Adipocyte (in vitro differentiated cells): Measurements from ENCODE around the gene NHLH1.

Source experiments
- DNase-seq: peaks from one replicate; pipeline ENCODE4 v3.0.0-alpha.2; 2015; ENCODE audit warnings: low read depth
- H3K27me3 ChIP-seq: replicated peaks from 2 replicates; pipeline ENCODE4 v1.7.0; 2013; ENCODE audit warnings: mild to moderate bottlenecking, low read length, moderate library complexity; ENCODE audit not compliant: control insufficient read depth, insufficient read depth
- H3K36me3 ChIP-seq: 2 replicates; pipeline ENCODE4 v1.7.0; 2013; ENCODE audit warnings: low read length, mild to moderate bottlenecking, moderate library complexity; ENCODE audit not compliant: control insufficient read depth, insufficient read depth, severe bottlenecking
- H3K4me1 ChIP-seq: 2 replicates; pipeline ENCODE4 v1.7.0; 2013; ENCODE audit warnings: mild to moderate bottlenecking, low read length, moderate library complexity; ENCODE audit not compliant: control insufficient read depth, insufficient read depth
- H3K4me3 ChIP-seq: 2 replicates; pipeline ENCODE4 v1.7.0; 2013; ENCODE audit warnings: mild to moderate bottlenecking, low read length, moderate library complexity
- H3K9ac ChIP-seq: 2 replicates; pipeline ENCODE4 v1.7.0; 2013; ENCODE audit warnings: mild to moderate bottlenecking, low read length, moderate library complexity
- H3K9me3 ChIP-seq: 2 replicates; pipeline ENCODE4 v1.7.0; 2013; ENCODE audit warnings: mild to moderate bottlenecking, low read length, moderate library complexity; ENCODE audit not compliant: control insufficient read depth

NHLH1 gene

GRCh38 chr1:160366731-160367515, at the start of gene NHLH1:
TSS of gene NHLH1 (plus strand) at chr1:160367071. CDS start at chr1:160370732, 3,661 bp downstream.
- Histone ChIP-seq H3K4me3 (no peak within 1 kb of the TSS), H3K9ac (no peak within 1 kb of the TSS), H3K36me3 (no peaks in the 10 kb centered on the region), H3K27me3 (peaks cover 14% of the 10 kb centered on the region), H3K4me1 (peaks cover 19% of the 10 kb centered on the region), H3K9me3 (no peaks in the 10 kb centered on the region)
- no peak for DNase-seq

GRCh38 chr1:160322831-160323230, 44.0 kb upstream of the NHLH1 start:
- no peak overlapping the region for H3K9ac ChIP-seq
- no peaks in the 10 kb centered on the region for H3K9me3 ChIP-seq
- no peaks in the 10 kb centered on the region for H3K27me3 ChIP-seq
- H3K4me1 ChIP-seq = peaks cover 5% of the 10 kb centered on the region
- DNase-seq = no peak
- peaks cover 86% of the 10 kb centered on the region for H3K36me3 ChIP-seq
- H3K4me3 ChIP-seq = no peak overlapping the region

GRCh38 chr1:160325252-160325651, 41.6 kb upstream of the NHLH1 start:
- Histone ChIP-seq H3K27me3 (no peaks in the 10 kb centered on the region), H3K36me3 (peaks cover 89% of the 10 kb centered on the region), H3K4me1 (peaks cover 5% of the 10 kb centered on the region), H3K9me3 (no peaks in the 10 kb centered on the region), H3K9ac (no peak overlapping the region), H3K4me3 (no peak overlapping the region)
- DNase-seq = no peak

DNA sequence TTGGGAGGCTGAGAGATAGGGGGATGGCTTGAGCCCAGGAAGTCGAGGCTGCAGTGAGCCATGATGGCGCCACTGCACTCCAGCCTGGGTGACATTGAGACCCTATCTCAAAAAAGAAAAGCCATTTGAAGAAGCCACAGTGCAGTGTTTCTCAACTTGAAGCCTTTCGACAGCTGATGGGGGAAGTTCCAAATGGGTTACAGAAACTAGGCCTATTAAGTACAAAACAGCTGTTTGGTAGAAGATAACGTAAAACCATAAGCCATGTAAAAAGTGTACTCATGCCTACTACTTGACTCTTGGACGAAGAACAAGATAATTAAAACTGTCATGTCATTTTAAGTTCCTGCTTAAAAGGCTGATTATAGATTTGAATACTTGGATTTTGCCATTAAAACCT, 40.5 kb upstream of the NHLH1 start:
- H3K9me3 ChIP-seq = no peaks in the 10 kb centered on the region
- peaks cover 5% of the 10 kb centered on the region for H3K4me1 ChIP-seq
- no peak overlapping the region for H3K4me3 ChIP-seq
- H3K9ac ChIP-seq = no peak overlapping the region
- no peaks in the 10 kb centered on the region for H3K27me3 ChIP-seq
- H3K36me3 ChIP-seq = peaks cover 93% of the 10 kb centered on the region
- no peak for DNase-seq

GRCh38 chr1:160328184-160328583, 38.7 kb upstream of the NHLH1 start:
- Histone ChIP-seq H3K9me3 (no peaks in the 10 kb centered on the region), H3K36me3 (peaks cover 93% of the 10 kb centered on the region), H3K9ac (no peak overlapping the region), H3K27me3 (no peaks in the 10 kb centered on the region), H3K4me1 (peaks cover 5% of the 10 kb centered on the region), H3K4me3 (no peak overlapping the region)
- no peak for DNase-seq

DNA sequence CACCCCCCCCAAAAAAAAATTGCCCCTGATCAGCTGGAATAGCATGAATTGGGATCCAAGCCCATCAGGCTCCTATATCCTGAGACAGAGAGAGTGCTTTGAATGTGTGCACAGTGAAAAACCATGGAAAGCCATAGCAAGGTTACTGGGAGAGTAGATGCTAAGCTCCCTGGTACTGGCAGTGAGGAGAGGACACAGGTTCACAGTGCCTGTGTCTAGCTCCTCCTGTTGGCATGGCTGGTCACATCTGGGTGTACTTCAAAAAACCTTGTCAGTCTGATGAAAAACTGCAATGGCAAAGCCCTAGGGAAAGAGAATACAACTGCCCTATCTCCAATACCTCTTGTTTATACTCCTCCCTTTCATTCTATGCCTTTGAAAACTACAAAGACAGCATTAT, 36.8 kb upstream of the NHLH1 start:
- no peaks in the 10 kb centered on the region for H3K9me3 ChIP-seq
- no peak overlapping the region for H3K4me3 ChIP-seq
- no peaks in the 10 kb centered on the region for H3K27me3 ChIP-seq
- no peak overlapping the region for H3K9ac ChIP-seq
- DNase-seq = no peak
- no peaks in the 10 kb centered on the region for H3K4me1 ChIP-seq
- peaks cover 99% of the 10 kb centered on the region for H3K36me3 ChIP-seq

DNA sequence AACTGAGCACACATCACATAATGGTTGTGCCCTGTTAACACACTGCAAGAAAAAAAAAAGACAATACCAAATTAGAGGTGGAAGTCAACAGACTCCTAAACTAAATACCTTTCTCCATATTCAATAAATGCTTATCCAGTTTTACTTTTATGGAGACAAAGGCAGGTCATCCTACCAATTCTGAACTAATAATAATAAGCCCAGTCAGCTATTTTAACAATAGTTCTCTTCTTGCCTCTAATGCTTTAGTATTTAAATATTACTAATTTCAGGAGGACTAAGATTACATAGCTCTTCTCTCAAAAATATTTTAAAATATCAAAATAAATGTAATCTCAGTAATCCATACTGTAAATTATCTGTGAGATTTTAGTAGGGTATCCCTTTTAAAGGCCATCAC, 34.4 kb upstream of the NHLH1 start:
- Histone ChIP-seq H3K4me3 (no peak overlapping the region), H3K36me3 (peaks cover 97% of the 10 kb centered on the region), H3K9me3 (no peaks in the 10 kb centered on the region), H3K4me1 (no peaks in the 10 kb centered on the region), H3K9ac (no peak overlapping the region), H3K27me3 (no peaks in the 10 kb centered on the region)
- no peak for DNase-seq

- Histone ChIP-seq H3K9ac (no peak overlapping the region), H3K36me3 (peaks cover 65% of the 10 kb centered on the region), H3K4me3 (no peak overlapping the region), H3K4me1 (peaks cover 36% of the 10 kb centered on the region), H3K27me3 (no peaks in the 10 kb centered on the region), H3K9me3 (no peaks in the 10 kb centered on the region)
- no peak for DNase-seq
These were observed 28.3 kb upstream of the NHLH1 start for GRCh38 chr1:160338580-160338979.

DNA sequence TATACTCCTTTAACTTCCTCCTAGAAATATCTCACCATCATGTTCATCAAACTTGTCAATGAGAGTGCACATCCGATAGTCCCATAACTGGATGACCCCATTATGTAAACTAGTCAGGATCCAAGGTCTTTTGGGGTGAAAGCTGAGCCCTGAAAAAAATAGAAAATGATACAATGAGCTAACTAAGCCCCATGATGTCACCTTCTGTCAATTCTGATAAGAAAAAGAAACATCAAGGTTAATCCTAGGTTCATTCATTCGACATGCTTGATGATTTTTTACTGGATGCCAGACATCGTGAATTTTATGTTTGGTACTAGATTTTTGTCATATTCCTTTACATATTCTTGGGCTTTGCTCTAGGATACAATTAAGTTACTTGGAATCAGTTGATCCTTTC, 26.7 kb upstream of the NHLH1 start:
- Histone ChIP-seq H3K9ac (peak overlapping the region; percentile 94), H3K4me1 (peaks cover 43% of the 10 kb centered on the region), H3K9me3 (no peaks in the 10 kb centered on the region), H3K4me3 (peak overlapping the region; percentile 99), H3K36me3 (peaks cover 55% of the 10 kb centered on the region), H3K27me3 (no peaks in the 10 kb centered on the region)
- DNase-seq = no peak

DNA sequence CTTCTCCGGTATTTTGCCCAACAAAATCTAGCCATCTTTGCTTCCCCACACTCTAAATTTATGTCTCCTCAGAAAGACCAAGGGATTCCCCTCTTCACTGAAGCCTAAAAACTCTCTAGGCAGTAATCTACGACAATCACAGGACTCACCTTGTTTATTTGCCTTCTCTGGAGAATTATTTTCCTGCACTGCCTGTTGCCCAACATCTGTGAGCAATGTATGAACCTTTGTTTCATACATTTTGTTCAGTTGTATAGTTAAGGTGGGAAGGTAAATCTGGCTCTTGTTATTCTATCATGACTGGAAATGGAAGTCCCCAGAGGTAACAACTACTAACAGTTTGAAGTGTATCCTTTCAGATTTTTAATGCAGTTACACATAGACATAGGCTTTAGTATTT, 26.0 kb upstream of the NHLH1 start:
- Histone ChIP-seq H3K4me1 (peaks cover 43% of the 10 kb centered on the region), H3K27me3 (no peaks in the 10 kb centered on the region), H3K36me3 (peaks cover 54% of the 10 kb centered on the region), H3K9ac (peak overlapping the region; percentile 94), H3K4me3 (peak overlapping the region; percentile 99), H3K9me3 (no peaks in the 10 kb centered on the region)
- peak; percentile 6 for DNase-seq

DNA sequence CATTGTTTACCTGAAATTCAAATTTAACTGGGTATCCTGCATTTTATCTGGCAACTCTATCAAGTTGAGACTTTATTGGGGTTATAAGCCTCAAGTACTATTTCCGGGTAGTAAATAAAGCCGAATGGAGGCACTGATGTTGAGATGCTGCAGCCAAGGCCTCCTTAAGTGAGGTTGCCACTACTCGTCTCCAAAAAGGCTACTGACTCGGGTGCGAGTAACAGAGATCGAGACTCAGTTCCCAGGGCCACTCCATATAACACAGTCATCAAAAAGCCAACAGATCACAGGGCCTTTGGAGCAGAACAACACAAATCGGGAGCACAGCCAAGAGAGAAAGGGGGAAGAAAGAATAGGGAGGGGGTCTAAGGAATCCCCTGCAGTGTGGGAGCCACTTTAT, 24.3 kb upstream of the NHLH1 start:
- Histone ChIP-seq H3K4me1 (peaks cover 43% of the 10 kb centered on the region), H3K36me3 (peaks cover 54% of the 10 kb centered on the region), H3K9me3 (no peaks in the 10 kb centered on the region), H3K27me3 (no peaks in the 10 kb centered on the region), H3K9ac (peak overlapping the region; percentile 94), H3K4me3 (peak overlapping the region; percentile 99)
- no peak for DNase-seq
